A549 (cell line): ENCODE data around the gene RXRG.

ENCODE experiments used
- MAFK ChIP-seq: fragments of 450-650 bp; IDR thresholded peaks from 2 replicates; pipeline ENCODE4 v1.6.1; 2014; ENCODE audit not compliant: partially characterized antibody
- NFE2L2 ChIP-seq: fragments of 150-350 bp; conservative IDR thresholded peaks from 2 replicates; pipeline ENCODE4 v1.6.1; 2014; ENCODE audit warnings: low read length
- RAD21 ChIP-seq, 2 experiments: fragments of >200 bp in 1 of 2; sonication (Bioruptor Twin) in 1 of 2; formaldehyde crosslinking in 1 of 2; IDR thresholded peaks in 1 of 2; conservative IDR thresholded peaks in 1 of 2; 2 replicates in 1 of 2; 3 replicates in 1 of 2; pipeline ENCODE4 v1.6.1; 2012 to 2018; ENCODE audit warnings: inconsistent platforms in 1 of 2
- RFX5 ChIP-seq: fragments of 450-650 bp; IDR thresholded peaks from 2 replicates; pipeline ENCODE4 v1.7.1; 2014; ENCODE audit warnings: antibody characterized with exemption, mild to moderate bottlenecking, moderate library complexity
- SMC3 ChIP-seq: fragments of >200 bp; sonication (Bioruptor Twin); formaldehyde crosslinking; IDR thresholded peaks from 3 replicates; pipeline ENCODE4 v1.6.1; 2018; ENCODE audit warnings: inconsistent platforms
- TF ChIP-seq, protein P1 (sequence below): fragments of >200 bp; sonication (Bioruptor Twin); formaldehyde crosslinking; IDR thresholded peaks from 3 replicates; pipeline ENCODE4 v1.5.1; 2016

DNA sequence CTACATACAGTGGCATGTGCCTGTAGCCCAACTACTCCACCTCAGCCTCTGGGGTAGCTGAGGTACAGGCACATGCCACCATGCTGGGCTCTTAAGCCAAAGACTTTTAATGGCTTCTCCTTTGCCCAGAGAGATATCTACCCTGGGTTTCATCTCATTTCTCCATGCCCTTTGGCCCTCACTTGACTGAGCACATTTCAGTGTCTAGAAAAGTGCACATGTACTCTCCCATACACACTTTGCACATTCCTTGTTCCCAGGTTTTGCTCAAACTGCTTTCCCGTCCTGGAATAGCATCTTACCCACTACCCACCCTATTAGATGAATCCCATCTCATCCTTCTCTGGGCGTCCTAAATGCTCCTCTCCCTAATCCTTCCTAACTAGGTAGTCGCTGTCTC is 10.2 kb upstream of the RXRG start:
- TF ChIP-seq, protein P1, sequence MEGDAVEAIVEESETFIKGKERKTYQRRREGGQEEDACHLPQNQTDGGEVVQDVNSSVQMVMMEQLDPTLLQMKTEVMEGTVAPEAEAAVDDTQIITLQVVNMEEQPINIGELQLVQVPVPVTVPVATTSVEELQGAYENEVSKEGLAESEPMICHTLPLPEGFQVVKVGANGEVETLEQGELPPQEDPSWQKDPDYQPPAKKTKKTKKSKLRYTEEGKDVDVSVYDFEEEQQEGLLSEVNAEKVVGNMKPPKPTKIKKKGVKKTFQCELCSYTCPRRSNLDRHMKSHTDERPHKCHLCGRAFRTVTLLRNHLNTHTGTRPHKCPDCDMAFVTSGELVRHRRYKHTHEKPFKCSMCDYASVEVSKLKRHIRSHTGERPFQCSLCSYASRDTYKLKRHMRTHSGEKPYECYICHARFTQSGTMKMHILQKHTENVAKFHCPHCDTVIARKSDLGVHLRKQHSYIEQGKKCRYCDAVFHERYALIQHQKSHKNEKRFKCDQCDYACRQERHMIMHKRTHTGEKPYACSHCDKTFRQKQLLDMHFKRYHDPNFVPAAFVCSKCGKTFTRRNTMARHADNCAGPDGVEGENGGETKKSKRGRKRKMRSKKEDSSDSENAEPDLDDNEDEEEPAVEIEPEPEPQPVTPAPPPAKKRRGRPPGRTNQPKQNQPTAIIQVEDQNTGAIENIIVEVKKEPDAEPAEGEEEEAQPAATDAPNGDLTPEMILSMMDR, result no peak
- TF ChIP-seq SMC3 (no peak), MAFK (no peak), RAD21 (conservative IDR thresholded peaks at IDR 0.05 in 1 of 2, IDR thresholded peaks at IDR 0.05 in 1 of 2) (no peak), RFX5 (no peak), NFE2L2 (no peak)
